Activated CD4-positive, alpha-beta T cell treated with anti-CD3 and anti-CD28 coated beads, Interleukin-2, amount 10 ng/mL, durations not matched to agents 24 days and 14 days (primary cell): ENCODE results near the gene PSPN. TPM values are rescaled to one million over a fixed set of nuclear protein-coding genes. Genes with fewer than 3 reads are reported as not detected.
"Not testable (repeated sequence)": the region's sequence is repeated elsewhere in the genome, so short reads cannot be mapped to it uniquely, and the experiment has no call there.

Experiments
- DNase-seq: peaks from one replicate; pipeline ENCODE4 v3.0.0; 2022
- H3K27ac Mint-ChIP-seq: one replicate; pipeline ENCODE4 v1.8.0; 2022; ENCODE audit warnings: mild to moderate bottlenecking, mixed read lengths
- H3K27me3 Mint-ChIP-seq: one replicate; pipeline ENCODE4 v1.8.0; 2022; ENCODE audit warnings: mixed read lengths
- H3K36me3 Mint-ChIP-seq: one replicate; pipeline ENCODE4 v1.8.0; 2022; ENCODE audit warnings: low read depth, mild to moderate bottlenecking, mixed read lengths
- H3K4me1 Mint-ChIP-seq: one replicate; pipeline ENCODE4 v1.8.0; 2021; ENCODE audit warnings: mixed read lengths
- H3K4me3 Mint-ChIP-seq: one replicate; pipeline ENCODE4 v1.8.0; 2022; ENCODE audit warnings: mild to moderate bottlenecking, moderate library complexity, mixed read lengths
- H3K9me3 Mint-ChIP-seq: one replicate; pipeline ENCODE4 v1.8.0; 2021; ENCODE audit warnings: mixed read lengths
- intact Hi-C: fragments of 100-400 bp; cut with micrococcal nuclease; formaldehyde crosslinking; loops from one replicate; pipeline ENCODE4 v1.15.1; 2023
- total RNA-seq: library from RNA; stranded (reverse); gene quantifications from 2 replicates; pipeline ENCODE4 v1.2.3, GENCODE V29; 2022

The PSPN gene
- total RNA-seq, 1 donor from 2014 or later: 1.5 TPM

DNA sequence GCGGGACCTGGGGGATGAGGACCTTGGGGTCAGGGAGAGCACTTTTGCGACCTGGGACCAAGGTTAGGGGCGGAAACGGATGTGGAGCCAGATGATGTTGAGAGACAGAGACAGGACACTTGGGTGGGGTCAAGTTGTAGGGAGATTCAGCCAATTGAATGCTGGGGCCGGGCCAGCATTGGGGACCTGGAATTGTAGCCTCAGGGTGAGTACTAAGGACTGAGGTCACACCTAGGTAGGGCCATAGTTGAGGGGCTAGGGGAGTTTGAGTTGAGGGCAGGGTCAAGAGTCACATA, 2.0 kb downstream of the PSPN start:
- DNase-seq: no peak
- Mint-ChIP-seq H3K4me1 (peaks cover 11% of the 10 kb centered on the region), H3K4me3 (peak overlapping the region; percentile 92), H3K27ac (peak overlapping the region; percentile 94), H3K9me3 (no peaks in the 10 kb centered on the region), H3K27me3 (no peaks in the 10 kb centered on the region), H3K36me3 (peaks cover 14% of the 10 kb centered on the region)
- intact Hi-C loops: loop anchor here (1.0 to 5.0 kb wide), 4 partner anchors 20 to 686 kb away; partner anchors contain the start of genes GPR108 and GTF2F1

DNA sequence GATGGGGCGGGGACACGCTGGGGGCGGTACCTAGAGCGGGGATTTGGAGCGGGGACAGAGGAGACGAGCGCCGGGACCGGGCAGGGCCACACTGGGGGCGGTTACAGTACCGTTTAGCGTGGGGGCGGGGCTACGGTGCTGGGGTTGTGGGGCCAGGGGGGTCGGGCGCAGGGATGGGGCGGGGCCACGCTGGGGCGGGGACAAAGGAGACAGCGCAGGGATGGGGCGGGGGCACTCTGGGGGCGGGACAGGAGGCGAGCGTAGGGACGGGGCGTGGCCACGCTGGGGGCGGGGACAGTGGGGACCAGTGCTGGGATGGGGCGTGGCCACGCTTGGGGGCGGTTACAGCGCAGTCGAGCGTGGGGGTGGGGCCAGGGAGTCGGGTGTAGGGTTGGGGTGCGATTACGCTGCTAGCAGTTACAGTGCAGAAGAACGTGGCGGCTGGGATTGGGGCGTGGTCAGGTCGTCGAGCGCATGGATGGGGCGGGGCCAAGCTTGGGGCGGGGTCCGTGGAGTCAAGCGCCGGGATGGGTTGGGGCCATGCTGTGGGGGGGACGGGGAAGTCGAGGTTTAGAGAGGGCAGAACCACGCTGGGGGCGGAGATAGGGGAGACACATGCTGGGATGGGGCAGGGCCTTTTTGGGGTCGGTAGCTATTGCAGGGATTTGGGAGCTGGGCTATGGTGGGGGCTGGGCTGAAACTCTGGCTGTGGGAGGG, 2.5 kb downstream of the PSPN start:
- peaks cover 11% of the 10 kb centered on the region for H3K4me1 Mint-ChIP-seq
- no peaks in the 10 kb centered on the region for H3K9me3 Mint-ChIP-seq
- intact Hi-C loops: loop anchor here (1.0 to 5.0 kb wide), 4 partner anchors 20 to 686 kb away; partner anchors contain the start of genes GPR108 and GTF2F1
- no peaks in the 10 kb centered on the region for H3K27me3 Mint-ChIP-seq
- H3K27ac Mint-ChIP-seq: peak overlapping the region; percentile 94
- H3K4me3 Mint-ChIP-seq: peak overlapping the region; percentile 92
- peak; percentile 100 for DNase-seq
- peaks cover 14% of the 10 kb centered on the region for H3K36me3 Mint-ChIP-seq

DNA sequence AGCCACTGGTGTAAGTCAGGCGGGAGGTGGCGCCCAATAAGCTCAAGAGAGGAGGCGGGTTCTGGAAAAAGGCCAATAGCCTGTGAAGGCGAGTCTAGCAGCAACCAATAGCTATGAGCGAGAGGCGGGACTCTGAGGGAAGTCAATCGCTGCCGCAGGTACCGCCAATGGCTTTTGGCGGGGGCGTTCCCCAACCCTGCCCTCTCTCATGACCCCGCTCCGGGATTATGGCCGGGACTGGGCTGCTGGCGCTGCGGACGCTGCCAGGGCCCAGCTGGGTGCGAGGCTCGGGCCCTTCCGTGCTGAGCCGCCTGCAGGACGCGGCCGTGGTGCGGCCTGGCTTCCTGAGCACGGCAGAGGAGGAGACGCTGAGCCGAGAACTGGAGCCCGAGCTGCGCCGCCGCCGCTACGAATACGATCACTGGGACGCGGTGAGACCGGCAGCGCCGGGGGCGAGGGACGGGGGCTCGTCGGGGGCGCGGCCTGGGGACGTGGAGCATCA, 3.1 kb downstream of the PSPN start, which contains the start of gene ALKBH7:
ALKBH7 (plus strand) TSS at position 201 of the 502 bp plus-strand sequence; CDS start at position 228, 27 bp downstream.
- Mint-ChIP-seq H3K27ac (peak within 1 kb of the TSS; percentile 94), H3K36me3 (peaks cover 16% of the 10 kb centered on the region), H3K9me3 (no peaks in the 10 kb centered on the region), H3K27me3 (no peaks in the 10 kb centered on the region), H3K4me3 (peak within 1 kb of the TSS; percentile 92), H3K4me1 (peaks cover 11% of the 10 kb centered on the region)
- peak; percentile 99 for DNase-seq
- intact Hi-C loops: loop anchor here (1.0 to 5.0 kb wide), 5 partner anchors 11 to 685 kb away; partner anchors contain the start of genes CLPP, GPR108 and GTF2F1

DNA sequence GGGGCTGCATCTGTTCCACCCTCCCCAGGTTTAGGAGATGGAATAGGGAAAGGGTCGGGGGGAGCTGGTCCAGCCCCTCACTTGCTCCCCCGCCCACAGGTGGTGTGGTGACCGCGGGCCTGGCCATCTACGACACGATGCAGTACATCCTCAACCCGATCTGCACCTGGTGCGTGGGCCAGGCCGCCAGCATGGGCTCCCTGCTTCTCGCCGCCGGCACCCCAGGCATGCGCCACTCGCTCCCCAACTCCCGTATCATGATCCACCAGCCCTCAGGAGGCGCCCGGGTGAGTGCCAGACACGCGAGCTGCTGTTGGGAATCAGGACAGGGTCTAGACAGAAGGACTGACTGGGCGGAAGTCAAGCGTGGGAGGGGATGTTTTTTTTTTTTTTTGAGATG, 11.4 kb downstream of the PSPN start:
- intact Hi-C loops: no loop called here
- Mint-ChIP-seq H3K4me1 (peaks cover 17% of the 10 kb centered on the region), H3K4me3 (peak overlapping the region; percentile 35), H3K9me3 (no peaks in the 10 kb centered on the region), H3K27me3 (no peaks in the 10 kb centered on the region), H3K36me3 (peaks cover 48% of the 10 kb centered on the region), H3K27ac (no peak overlapping the region)
- no peak for DNase-seq

DNA sequence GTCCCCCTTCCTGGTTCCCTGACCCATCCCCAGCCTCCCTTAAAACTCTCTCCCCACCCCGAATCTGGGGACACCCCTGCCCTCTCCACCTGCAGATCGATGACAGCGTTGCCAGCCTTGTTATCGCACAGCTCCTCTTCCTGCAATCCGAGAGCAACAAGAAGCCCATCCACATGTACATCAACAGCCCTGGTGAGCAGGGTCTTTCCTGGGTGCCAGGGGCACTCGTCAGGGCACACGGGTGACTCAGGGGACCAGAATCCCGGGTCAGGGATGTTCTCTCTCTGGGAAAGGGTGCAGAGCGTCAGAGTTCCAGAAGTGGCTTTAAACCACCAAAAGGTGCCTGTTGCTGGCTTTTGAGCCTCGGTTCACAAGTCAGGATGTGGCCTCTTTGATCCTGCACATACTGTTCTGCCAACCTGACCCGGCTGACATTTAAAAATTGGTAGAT, 13.4 kb downstream of the PSPN start:
- DNase-seq: peak; percentile 82
- H3K9me3 Mint-ChIP-seq: no peaks in the 10 kb centered on the region
- H3K27ac Mint-ChIP-seq: peak overlapping the region; percentile 98
- intact Hi-C loops: loop anchor here (2.0 kb wide), 1 partner anchor 98 kb away; no protein-coding TSS in a partner anchor
- peaks cover 36% of the 10 kb centered on the region for H3K36me3 Mint-ChIP-seq
- H3K4me1 Mint-ChIP-seq: peaks cover 17% of the 10 kb centered on the region
- no peaks in the 10 kb centered on the region for H3K27me3 Mint-ChIP-seq
- peak overlapping the region; percentile 100 for H3K4me3 Mint-ChIP-seq

DNA sequence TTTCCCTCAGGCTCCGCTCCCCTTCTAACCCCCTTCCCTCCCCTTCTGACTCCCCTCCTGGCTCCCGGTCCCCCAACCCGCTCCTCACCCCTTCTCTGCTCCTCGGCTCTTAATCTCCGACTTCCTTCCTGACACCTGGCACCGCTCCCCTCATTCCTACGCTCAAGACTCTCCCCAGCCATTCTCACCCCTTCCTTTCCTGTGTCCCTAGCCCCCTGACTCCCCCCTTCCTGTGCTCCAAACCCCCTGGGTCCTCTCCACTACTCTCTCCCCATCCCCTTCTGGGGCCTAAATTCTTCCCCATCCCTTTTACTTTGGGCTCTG, 13.7 kb downstream of the PSPN start:
- DNase-seq: no peak
- H3K4me1 Mint-ChIP-seq: peaks cover 17% of the 10 kb centered on the region
- peak overlapping the region; percentile 98 for H3K27ac Mint-ChIP-seq
- no peaks in the 10 kb centered on the region for H3K9me3 Mint-ChIP-seq
- H3K27me3 Mint-ChIP-seq: no peaks in the 10 kb centered on the region
- H3K36me3 Mint-ChIP-seq: peaks cover 34% of the 10 kb centered on the region
- intact Hi-C loops: loop anchor here (2.0 kb wide), 1 partner anchor 99 kb away; no protein-coding TSS in a partner anchor
- H3K4me3 Mint-ChIP-seq: peak overlapping the region; percentile 100

DNA sequence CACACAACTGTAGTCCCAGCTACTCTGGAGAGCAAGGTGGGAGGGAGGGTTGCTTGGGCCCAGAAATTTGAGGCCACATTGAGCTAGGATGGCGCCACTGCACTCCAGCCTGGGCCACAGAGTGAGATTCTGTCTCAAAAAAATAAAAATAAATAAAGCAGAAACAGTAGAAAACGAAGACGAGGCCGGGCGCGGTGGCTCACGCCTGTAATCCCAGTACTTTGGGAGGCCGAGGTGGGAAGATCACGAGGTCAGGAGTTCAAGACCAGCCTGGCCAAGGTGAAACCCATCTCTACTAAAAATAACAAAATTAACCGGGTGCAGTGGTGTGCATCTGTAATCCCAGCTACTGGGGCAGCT, 14.9 kb downstream of the PSPN start:
- not testable (repeated sequence) for DNase-seq, H3K27ac Mint-ChIP-seq, H3K9me3 Mint-ChIP-seq, H3K27me3 Mint-ChIP-seq
- peak overlapping the region; percentile 100 for H3K4me3 Mint-ChIP-seq
- H3K36me3 Mint-ChIP-seq: peaks cover 27% of the 10 kb centered on the region
- H3K4me1 Mint-ChIP-seq: peaks cover 15% of the 10 kb centered on the region
- intact Hi-C loops: loop anchor here (1.0 to 2.0 kb wide), 4 partner anchors 11 to 81 kb away; partner anchors contain the start of genes ALKBH7, GTF2F1 and KHSRP

DNA sequence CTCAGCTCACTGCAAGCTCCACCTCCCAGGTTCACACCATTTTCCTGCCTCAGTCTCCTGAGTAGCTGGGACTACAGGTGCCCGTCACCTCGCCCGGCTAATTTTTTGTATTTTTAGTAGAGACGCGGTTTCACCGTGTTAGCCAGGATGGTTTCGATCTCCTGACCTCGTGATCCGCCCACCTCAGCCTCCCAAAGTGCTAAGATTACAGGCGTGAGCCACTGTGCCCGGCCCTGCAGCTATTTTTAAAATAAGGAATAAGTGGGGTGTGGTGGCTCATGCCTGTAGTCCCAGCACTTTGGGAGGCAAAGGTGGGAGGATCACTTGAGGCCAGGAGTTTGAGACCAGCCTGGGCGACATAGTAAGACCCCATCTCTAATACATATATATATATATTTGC, 15.3 kb downstream of the PSPN start:
- Mint-ChIP-seq H3K4me1 (peaks cover 15% of the 10 kb centered on the region), H3K36me3 (peaks cover 23% of the 10 kb centered on the region)
- H3K9me3 Mint-ChIP-seq, H3K27me3 Mint-ChIP-seq, H3K27ac Mint-ChIP-seq, H3K4me3 Mint-ChIP-seq: not testable (repeated sequence)
- peak; percentile 55 for DNase-seq
- intact Hi-C loops: loop anchor here (2.0 kb wide), 1 partner anchor 64 kb away; the partner anchor contains the start of gene KHSRP

DNA sequence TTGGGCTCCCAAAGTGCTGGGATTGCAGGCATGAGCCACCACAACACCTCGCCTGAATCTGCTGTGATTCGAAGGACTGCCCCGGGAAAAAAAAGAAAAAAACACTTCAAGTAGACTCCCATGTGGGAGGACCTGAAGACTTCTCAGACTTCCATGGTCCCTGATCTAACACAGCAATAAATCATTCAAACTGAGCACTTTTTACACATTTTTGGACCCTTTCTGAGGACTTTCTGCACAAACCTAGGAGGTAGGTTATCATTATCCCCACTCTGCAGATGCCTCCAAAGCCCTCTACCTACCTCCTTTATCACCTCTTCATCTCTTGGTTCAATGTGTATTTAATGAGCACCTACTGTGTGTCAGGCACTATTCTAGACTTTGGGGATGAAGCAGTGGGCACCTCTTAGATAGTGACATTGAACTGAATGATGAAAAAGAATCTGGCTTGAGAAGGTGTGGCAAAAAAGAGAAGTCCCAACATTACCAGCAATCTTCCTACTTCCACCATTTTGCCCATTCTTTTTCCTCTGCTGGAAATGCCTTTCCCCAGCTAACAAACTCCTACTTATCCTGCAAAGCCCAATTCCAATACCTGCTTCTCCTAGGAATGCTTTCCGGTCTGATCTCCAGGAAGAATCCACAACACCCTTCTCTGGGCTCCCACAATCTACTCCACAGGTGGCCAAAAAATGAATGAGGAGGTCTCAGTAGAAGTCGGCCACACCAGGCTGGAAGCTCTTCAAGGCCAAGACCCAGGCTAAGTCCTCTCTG, 16.0 kb downstream of the PSPN start:
- Mint-ChIP-seq H3K9me3 (no peaks in the 10 kb centered on the region), H3K4me1 (peaks cover 15% of the 10 kb centered on the region), H3K4me3 (no peak overlapping the region), H3K36me3 (peaks cover 19% of the 10 kb centered on the region), H3K27me3 (no peaks in the 10 kb centered on the region), H3K27ac (no peak overlapping the region)
- DNase-seq: peak; percentile 54
- intact Hi-C loops: loop anchor here (2.0 kb wide), 1 partner anchor 65 kb away; the partner anchor contains the start of gene KHSRP

DNA sequence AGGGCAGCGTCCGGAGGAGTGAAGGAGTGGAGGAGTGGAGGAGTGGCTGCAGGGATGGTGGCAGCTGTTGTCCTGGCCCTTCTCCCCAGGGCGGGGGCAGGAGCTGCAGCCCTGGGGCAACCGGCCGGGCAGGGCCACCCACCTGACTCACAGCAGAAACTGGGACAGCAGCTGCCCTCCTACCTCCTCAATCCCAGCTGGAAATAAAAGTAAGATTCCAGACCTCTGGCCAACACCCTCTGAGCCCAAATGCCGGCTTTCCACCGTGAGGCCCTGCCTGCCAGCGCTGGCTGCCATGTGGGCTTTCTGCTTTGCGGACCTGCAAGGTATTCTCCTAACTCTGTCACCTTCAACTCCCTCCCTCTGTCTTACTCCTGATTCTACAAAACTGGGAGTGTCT, 17.7 kb downstream of the PSPN start:
- Mint-ChIP-seq H3K4me1 (peaks cover 9% of the 10 kb centered on the region), H3K27me3 (no peaks in the 10 kb centered on the region), H3K9me3 (no peaks in the 10 kb centered on the region), H3K36me3 (peaks cover 12% of the 10 kb centered on the region), H3K4me3 (no peak overlapping the region), H3K27ac (no peak overlapping the region)
- DNase-seq: no peak
- intact Hi-C loops: no loop called here

DNA sequence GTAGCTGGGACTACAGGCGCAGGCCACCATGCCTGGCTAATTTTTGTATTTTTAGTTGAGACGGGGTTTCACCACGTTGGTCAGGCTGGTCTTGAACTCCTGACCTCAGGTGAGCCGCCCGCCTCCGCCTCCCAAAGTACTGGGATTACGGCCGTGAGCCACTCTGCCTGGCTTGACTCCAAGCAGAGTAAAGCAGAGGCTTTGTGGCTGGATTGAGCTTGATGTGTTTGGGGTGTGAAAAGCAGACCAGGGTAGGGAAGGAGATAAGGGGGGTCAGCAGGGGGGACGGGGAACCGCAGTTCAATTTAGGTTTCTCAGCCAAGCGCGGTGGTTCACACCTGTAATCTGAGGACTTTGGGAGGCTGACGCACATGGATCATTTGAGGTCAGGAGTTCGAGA, 18.6 kb downstream of the PSPN start:
- H3K36me3 Mint-ChIP-seq: peaks cover 5% of the 10 kb centered on the region
- no peak overlapping the region for H3K4me3 Mint-ChIP-seq
- H3K27ac Mint-ChIP-seq: no peak overlapping the region
- intact Hi-C loops: no loop called here
- no peaks in the 10 kb centered on the region for H3K9me3 Mint-ChIP-seq
- H3K27me3 Mint-ChIP-seq: no peaks in the 10 kb centered on the region
- H3K4me1 Mint-ChIP-seq: peaks cover 2% of the 10 kb centered on the region
- no peak for DNase-seq

DNA sequence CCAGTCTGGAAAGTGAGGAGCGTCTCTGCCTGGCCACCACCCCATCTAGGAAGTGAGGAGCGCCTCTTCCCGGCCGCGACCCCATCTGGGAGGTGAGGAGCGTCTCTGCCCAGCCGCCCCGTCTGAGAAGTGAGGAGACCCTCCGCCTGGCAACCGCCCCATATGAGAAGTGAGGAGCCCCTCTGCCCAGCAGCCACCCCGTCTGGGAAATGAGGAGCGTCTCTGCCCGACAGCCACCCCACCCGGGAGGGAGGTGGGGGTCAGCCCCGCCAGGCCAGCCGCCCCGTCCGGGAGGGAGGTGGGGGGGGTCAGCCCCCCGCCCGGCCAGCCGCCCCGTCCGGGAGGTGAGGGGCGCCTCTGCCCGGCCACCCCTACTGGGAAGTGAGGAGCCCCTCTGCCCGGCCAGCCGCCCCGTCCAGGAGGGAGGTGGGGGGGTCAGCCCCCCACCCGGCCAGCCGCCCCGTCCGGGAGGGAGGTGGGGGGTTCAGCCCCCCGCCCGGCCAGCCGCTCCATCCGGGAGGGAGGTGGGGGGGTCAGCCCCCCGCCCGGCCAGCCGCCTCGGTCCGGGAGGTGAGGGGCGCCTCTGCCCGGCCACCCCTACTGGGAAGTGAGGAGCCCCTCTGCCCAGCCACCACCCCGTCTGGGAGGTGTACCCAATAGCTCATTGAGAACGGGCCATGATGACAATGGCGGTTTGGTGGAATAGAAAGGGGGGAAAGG, 20.3 kb downstream of the PSPN start:
- H3K27me3 Mint-ChIP-seq, H3K9me3 Mint-ChIP-seq, H3K4me1 Mint-ChIP-seq, H3K27ac Mint-ChIP-seq, DNase-seq, H3K4me3 Mint-ChIP-seq, H3K36me3 Mint-ChIP-seq, intact Hi-C loops: not testable (repeated sequence)

DNA sequence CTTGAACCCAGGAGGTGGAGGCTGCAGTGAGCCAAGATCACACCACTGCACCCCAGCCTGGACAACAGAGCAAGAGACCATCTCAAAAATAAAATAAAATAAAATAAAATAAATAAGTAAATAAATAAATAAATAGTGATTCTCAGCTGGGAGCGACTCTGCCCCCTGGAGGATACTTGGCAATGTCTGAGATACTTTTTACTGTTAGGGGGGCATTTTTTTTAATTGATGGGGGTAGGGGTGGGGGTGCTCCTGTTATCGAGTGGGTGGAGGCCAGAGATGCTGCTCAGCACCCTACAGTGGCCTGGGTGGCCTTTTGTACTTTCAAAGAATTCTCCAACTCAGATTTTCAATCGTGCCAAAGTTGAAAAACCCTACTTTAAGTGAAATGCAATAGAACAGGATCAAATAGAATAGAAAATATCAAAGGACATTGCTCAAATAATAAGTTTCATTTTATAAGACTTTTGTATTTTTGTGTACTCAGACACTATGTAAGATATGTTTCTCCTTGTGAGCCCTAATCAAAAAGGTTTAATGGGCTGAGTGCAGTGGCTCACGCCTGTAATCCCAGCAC, 21.5 kb downstream of the PSPN start:
- Mint-ChIP-seq H3K27ac (no peak overlapping the region), H3K36me3 (peaks cover 3% of the 10 kb centered on the region), H3K4me1 (no peaks in the 10 kb centered on the region), H3K27me3 (no peaks in the 10 kb centered on the region), H3K4me3 (no peak overlapping the region), H3K9me3 (no peaks in the 10 kb centered on the region)
- DNase-seq: no peak
- intact Hi-C loops: no loop called here
